GM10847 (cell line): ENCODE results near the gene MTMR12.

ENCODE experiments used
- POLR2A ChIP-seq: IDR thresholded peaks from 2 replicates; pipeline ENCODE4 v1.6.1; 2011; ENCODE audit not compliant: insufficient read length; ENCODE audit errors: extremely low read depth

Gene MTMR12

GRCh38 chr5:32331217-32331934, 18.6 kb upstream of the MTMR12 start:
- no peak for TF ChIP-seq POLR2A

GRCh38 chr5:32330126-32330971, 17.6 kb upstream of the MTMR12 start:
- no peak for TF ChIP-seq POLR2A

DNA sequence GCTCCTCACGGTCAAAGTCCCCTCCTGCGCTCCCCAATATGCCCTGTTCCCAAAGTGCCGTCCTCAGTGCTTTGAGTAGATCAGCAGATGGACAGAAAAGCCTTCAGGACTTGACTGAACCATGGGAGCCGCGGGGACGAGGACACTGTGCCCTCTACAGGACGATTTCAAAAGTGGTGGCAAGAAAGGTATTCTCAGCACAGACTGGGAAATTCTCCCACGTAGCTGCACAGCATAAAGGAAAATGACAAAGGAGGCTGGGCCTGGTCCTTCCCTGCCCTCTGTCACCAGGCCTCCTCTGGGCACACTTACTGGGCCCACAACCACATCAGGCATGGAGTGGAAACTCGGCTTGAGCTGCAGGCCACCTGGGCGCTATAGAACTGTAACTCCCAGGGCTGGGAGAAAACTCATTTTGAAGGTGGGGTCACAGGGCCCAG, 16.7 kb upstream of the MTMR12 start:
- TF ChIP-seq POLR2A, result no peak

DNA sequence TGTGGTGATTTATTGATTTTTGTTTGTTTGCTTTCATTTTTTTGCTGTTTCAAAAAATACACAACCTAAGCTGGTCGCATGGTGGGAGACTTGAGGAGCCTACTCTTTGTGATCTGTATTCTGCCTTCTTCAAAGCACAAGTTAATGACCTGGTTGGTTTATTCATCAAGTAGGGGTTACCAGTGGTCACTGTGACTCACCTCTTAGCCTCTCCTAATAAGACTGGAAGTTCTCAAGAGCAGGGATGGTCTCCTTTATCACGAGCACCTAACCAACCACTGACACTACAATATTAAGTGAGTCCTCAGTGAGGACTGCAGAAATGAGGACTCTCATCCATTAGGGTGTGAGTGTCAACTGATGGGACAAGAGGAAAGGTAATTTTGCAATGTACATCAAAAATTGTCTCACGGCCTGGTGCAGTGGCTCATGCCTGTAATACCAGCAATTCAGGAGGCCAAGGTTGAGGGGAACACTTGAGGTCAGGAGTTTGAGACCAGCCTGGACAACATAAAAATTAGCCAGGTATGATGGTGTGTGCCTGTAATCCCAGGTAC, 13.6 kb upstream of the MTMR12 start:
- TF ChIP-seq POLR2A, result no peak

DNA sequence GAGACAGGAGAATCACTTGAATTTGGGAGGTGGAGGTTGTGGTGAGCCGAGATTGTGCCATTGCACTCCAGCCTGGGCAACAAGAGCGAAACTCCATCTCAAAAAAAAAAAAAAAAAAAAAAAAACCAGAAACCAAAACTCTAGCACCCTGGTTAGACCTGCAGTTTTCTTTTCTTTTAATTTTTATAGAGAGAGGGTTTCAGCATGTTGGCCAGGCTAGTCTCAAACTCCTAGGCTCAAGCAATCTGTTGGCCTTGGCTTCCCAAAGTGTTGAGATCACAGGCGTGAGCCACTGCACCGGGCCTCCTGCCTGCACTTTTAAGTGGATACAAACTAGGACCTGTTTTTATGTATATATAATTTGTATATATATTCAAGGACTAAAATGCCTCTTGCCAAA, 12.9 kb upstream of the MTMR12 start:
- no peak for TF ChIP-seq POLR2A

DNA sequence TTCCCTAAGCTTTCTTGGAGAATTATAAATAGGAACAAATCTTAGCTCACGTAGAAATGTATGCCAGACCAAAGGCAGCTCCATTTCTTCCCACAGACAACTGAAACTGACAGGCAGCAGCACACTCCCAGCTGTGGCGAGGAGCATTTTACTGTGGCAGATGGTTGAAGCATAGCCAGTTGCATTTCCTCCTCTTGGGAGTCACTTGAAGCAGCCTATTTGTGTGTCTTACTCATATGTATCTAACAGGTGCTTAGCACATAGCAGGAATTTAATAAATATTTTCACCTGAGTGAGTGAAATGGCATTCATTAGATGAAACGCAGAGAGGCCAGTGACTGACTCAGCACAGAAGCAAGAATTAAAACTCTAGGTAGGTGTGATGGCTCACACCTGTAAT, 12.3 kb upstream of the MTMR12 start:
- TF ChIP-seq POLR2A, result no peak

- no peak for TF ChIP-seq POLR2A
Measured at GRCh38 chr5:32323741-32324140, 11.0 kb upstream of the MTMR12 start.

GRCh38 chr5:32322882-32323281, 10.1 kb upstream of the MTMR12 start:
- TF ChIP-seq POLR2A, result no peak

GRCh38 chr5:32320576-32320975, 7.8 kb upstream of the MTMR12 start:
- TF ChIP-seq POLR2A, result no peak

DNA sequence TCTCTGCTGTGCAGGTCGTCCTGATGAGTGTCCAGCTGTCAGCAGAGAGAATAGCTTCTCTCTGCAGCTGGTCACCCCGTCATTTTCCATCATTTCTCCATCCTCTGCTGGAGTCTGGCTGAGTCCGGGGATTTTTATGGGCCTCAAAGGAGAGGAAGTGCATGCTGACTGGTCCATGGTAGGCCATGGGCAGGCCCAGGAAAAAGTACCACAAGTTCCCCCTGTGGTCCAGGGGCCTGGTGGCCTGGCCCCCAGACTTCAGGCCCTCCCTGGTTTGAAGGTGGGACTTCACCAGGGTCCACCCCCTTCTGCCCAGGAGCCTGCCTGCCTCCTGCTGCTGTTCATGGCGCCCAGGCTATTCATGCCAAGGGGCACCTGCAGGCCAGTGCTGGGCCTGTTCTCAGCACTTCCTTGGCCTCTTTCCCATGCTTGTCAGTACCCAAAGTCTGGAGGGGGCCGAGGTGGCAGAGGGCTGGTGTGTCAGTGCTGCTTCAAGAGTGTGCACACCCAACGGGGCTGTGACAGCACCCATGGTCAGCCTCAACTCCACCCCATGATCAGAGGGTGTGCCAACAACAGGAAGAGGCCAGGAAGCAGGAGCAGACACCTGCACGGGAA, 7.3 kb upstream of the MTMR12 start:
- no peak for TF ChIP-seq POLR2A

GRCh38 chr5:32319392-32319791, 6.7 kb upstream of the MTMR12 start:
- no peak for TF ChIP-seq POLR2A

- no peak for TF ChIP-seq POLR2A
Measured at GRCh38 chr5:32317041-32317440, 4.3 kb upstream of the MTMR12 start.

DNA sequence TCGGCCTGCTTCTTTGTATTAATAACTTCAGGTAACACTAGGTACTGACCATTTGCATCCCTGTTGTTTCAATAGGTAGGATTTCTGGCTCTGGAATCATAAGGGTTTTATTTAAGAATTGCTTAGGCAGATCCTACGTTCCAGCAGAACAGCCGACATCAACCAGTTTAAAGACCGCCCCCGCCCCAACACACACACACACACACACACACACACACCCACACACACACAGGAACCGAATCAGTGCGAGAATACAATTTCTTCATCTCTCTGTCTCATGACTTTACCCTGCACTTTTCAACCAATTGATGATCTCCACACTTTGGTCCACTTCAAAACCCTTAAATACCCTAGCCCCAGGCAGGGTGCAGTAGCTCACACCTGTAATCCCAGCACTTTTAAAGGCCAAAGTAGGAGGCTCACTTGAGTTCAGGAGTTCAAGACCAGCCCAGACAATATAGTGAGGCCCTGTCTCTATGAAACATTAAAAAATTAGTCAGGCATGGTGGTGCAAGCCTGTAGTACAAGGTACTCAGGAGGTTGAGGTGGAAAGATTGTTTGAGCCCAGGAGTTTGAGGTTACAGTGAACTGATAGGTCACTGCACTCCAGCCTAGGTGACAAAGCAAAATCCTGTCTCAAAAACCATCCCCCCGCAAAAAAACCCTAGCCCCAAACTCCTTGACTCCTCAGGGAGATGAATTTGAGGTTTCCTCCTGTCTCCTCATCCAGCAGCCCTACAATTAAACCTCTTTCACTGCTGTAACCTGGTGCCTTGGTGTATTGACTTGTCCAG, 2.7 kb upstream of the MTMR12 start:
- TF ChIP-seq POLR2A, result no peak

DNA sequence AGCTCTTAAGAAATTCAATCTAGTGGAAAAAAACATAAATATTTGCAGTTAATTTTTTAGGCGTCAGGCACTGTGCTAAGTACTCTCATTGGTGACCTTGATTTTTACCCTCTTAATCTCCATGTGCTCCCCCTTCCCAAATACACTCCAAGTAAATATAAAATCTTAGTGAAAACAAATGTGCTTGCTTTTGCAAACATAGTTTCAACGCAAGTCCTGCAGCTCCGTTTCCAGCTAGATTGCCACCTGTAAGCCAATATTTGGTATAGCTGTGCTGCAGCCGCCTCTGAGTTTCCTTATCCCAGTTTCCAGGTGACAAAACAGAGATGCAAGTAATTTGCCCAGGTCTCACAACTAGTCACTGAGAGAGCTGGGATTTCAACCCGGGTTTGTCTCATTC, 1.9 kb upstream of the MTMR12 start:
- no peak for TF ChIP-seq POLR2A

- TF ChIP-seq POLR2A, result no peak
Measured at GRCh38 chr5:32312197-32312594, 543 bp downstream of the MTMR12 start.
